Gastroesophageal sphincter (tissue), 4 donors: Measurements from ENCODE around the gene FAM171A1. TPM values are rescaled to one million over a fixed set of nuclear protein-coding genes. Genes with fewer than 3 reads are reported as not detected.

Experiments used
- ATAC-seq: fragments of 150-250 bp; one replicate; pipeline ENCODE4 v1.9.1; 2016; ENCODE audit warnings: mild to moderate bottlenecking, moderate library complexity
- H3K27ac ChIP-seq, 4 donors: fragments of 200-600 bp; sonication (generic) in 3 of 4; 1 replicate in 3 of 4; 2 replicates in 1 of 4; pipeline ENCODE4 v1.5.1; 2016 to 2019
- H3K27me3 ChIP-seq: fragments of 200-600 bp; sonication (generic); one replicate; pipeline ENCODE4 v1.5.1; 2019
- H3K36me3 ChIP-seq, 2 donors: fragments of 200-600 bp; sonication (generic); one replicate each; pipeline ENCODE4 v1.5.1; 2019; ENCODE audit warnings: control low read depth in 1 of 2
- H3K4me1 ChIP-seq, 3 donors: fragments of 200-600 bp; sonication (generic); 1 replicate in 2 of 3; 2 replicates in 1 of 3; pipeline ENCODE4 v1.5.1; 2016 to 2019; ENCODE audit warnings: control low read depth in 2 of 3
- H3K4me3 ChIP-seq, 2 donors: fragments of 200-600 bp; sonication (generic); one replicate each; pipeline ENCODE4 v1.5.1; 2019; ENCODE audit warnings: mild to moderate bottlenecking in 1 of 2, moderate library complexity in 1 of 2
- H3K9me3 ChIP-seq, 3 donors: fragments of 200-600 bp; sonication (generic); one replicate each; pipeline ENCODE4 v1.5.1; 2017 to 2019; ENCODE audit warnings: control low read depth in 2 of 3
- CTCF ChIP-seq, 4 experiments: fragments of 200-600 bp in 2 of 4; fragments of 450-650 bp in 2 of 4; sonication (generic) in 1 of 4; IDR thresholded peaks; one replicate each; pipeline ENCODE4 v1.5.1; 2017 to 2019; ENCODE audit warnings: antibody characterized with exemption in 4 of 4, mild to moderate bottlenecking in 2 of 4, moderate library complexity in 2 of 4
- EP300 ChIP-seq: sonication (generic); formaldehyde crosslinking; IDR thresholded peaks from one replicate; pipeline ENCODE4 v1.6.1; 2017; ENCODE audit warnings: antibody characterized with exemption, mild to moderate bottlenecking
- POLR2A ChIP-seq, 2 donors: fragments of 450-650 bp; IDR thresholded peaks; one replicate each; pipeline ENCODE4 v1.6.1; 2017; ENCODE audit warnings: antibody characterized with exemption in 2 of 2, mild to moderate bottlenecking in 2 of 2, moderate library complexity in 1 of 2
- POLR2AphosphoS5 ChIP-seq: sonication (generic); formaldehyde crosslinking; IDR thresholded peaks from one replicate; pipeline ENCODE4 v1.6.1; 2017; ENCODE audit warnings: antibody characterized with exemption
- WGBS, 2 donors: methylation state at CpG; one replicate each; pipeline ENCODE4 v1.1.5; 2018; ENCODE audit warnings: low coverage in 1 of 2; 5-methylcytosine and 5-hydroxymethylcytosine counted together
- total RNA-seq, 4 donors: library from RNA; depleted of rRNA; stranded (reverse); fragments of >200 nt; gene quantifications; one replicate each; pipeline ENCODE4 v1.1.0, GENCODE V29; 2016

The FAM171A1 gene
- total RNA-seq, 4 donors from 2014 or later, result 5.0 to 15.5 (median 13.6) TPM

GRCh38 chr10:15197276-15197675, 173.8 kb downstream of the FAM171A1 start:
- no peak for ATAC-seq
- Histone ChIP-seq H3K36me3 (no peaks in the 10 kb centered on the region), H3K9me3 (no peaks in the 10 kb centered on the region), H3K4me3 (no peak overlapping the region), H3K27me3 (no peaks in the 10 kb centered on the region), H3K4me1 (peaks cover 0 to 7% (median 0%) of the 10 kb centered on the region in 3 donors), H3K27ac (no peak overlapping the region)
- TF ChIP-seq EP300 (no peak), POLR2AphosphoS5 (no peak), CTCF (IDR thresholded peaks at IDR 0.05) (no peak), POLR2A (IDR thresholded peaks at IDR 0.05) (no peak)
- 17 to 37% methylated on average over 2 of the region's 2 CpGs for WGBS, 2 donors

DNA sequence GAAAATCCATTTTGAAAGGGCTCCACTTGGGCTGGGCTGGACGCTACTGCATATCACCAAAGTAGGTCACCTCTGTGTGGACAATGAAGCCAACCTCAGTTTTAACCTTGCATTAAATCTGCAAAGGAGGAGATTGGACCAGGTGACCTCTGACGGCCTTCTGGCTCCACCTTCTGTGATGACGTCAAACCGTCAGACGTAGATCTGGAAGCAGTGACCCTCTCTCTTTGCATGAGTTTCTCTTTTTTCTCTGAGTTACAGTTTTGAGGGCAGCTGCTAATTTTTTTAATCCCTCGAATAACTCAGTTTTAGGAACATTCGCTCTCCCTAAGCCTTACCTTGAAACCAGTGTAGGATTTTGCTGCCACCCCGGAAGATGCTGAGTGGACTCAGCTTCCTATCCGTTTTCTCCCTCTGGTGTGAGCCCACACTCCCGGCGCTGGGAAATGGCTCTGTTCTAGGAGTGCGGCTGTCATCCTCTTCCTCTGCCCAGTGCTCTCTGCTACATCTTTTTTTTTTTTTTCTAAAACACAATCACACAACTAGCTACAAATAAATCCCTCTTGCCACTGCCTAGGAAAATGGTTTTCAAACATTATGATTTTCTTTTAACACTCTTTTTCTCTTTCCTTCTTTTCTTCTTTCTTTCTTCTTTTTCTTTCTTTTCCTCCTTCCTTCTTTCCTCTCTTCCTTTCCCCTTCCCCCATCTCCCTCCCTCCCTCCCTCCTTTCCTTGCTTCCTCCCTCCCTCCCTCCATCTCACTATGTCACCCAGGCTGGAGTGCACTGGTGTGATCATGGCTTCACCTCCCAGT, 174.9 kb downstream of the FAM171A1 start:
- no peaks in the 10 kb centered on the region for H3K27me3 ChIP-seq
- TF ChIP-seq EP300, result no peak
- no peak for TF ChIP-seq POLR2A (IDR thresholded peaks at IDR 0.05)
- TF ChIP-seq POLR2AphosphoS5, result no peak
- no peak for TF ChIP-seq CTCF (IDR thresholded peaks at IDR 0.05)
- no peak for ATAC-seq
- no peak overlapping the region for H3K27ac ChIP-seq
- H3K4me1 ChIP-seq, result peaks cover 0 to 2% (median 0%) of the 10 kb centered on the region in 3 donors
- no peak overlapping the region for H3K4me3 ChIP-seq
- H3K36me3 ChIP-seq, result no peaks in the 10 kb centered on the region
- WGBS, 2 donors, result 71 to 80% methylated on average over 9 to 12 of the region's 12 CpGs
- H3K9me3 ChIP-seq, result no peaks in the 10 kb centered on the region

DNA sequence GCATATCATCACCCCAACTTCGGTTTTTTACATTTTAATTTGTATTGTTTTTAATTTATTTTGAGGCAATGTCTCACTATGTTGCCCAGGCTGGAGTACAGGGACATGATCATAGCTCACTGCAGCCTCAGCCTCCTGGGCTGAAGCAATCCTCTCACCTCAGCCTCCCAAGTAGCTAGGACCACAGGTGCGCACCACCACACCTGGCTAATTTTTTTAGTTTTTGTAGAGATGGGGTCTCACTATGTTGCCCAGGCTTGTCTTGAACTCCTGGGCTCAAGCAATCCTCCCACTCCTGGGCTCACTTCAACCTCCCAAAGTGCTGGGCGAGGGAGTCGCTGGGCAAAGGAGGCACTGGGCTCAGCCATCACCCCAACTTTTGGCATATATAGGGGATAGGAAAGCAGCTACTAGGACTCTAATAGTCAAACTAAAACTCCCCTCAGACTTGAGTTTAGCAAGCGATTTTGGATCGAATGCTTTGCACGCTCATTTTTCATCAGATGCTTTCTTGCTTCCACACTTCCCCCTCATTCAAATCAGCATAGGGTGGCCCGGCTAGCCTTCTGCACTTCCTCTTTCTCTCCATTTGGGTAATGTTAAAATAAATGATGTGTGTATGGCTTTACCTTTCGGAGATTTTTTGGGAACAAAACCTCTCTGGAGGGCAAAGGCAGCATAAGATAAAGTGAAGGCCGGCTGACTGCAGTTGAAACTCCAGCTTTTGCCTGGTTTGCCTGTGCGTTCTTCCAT, 181.8 kb downstream of the FAM171A1 start:
- 83 to 86% methylated on average over 6 to 10 of the region's 11 CpGs for WGBS, 2 donors
- H3K4me3 ChIP-seq, result no peak overlapping the region
- no peaks in the 10 kb centered on the region for H3K9me3 ChIP-seq
- no peaks in the 10 kb centered on the region for H3K4me1 ChIP-seq
- no peaks in the 10 kb centered on the region for H3K36me3 ChIP-seq
- no peaks in the 10 kb centered on the region for H3K27me3 ChIP-seq
- no peak overlapping the region for H3K27ac ChIP-seq
- TF ChIP-seq POLR2A (IDR thresholded peaks at IDR 0.05) (no peak), CTCF (IDR thresholded peaks at IDR 0.05) (no peak), EP300 (no peak), POLR2AphosphoS5 (no peak)
- ATAC-seq, result no peak

- no peaks in the 10 kb centered on the region for H3K4me1 ChIP-seq
- H3K27me3 ChIP-seq, result no peaks in the 10 kb centered on the region
- ATAC-seq, result no peak
- H3K9me3 ChIP-seq, result no peaks in the 10 kb centered on the region
- no peak overlapping the region for H3K4me3 ChIP-seq
- 88 to 91% methylated on average over 5 of the region's 5 CpGs for WGBS, 2 donors
- H3K36me3 ChIP-seq, result no peaks in the 10 kb centered on the region
- TF ChIP-seq POLR2AphosphoS5 (no peak), CTCF (IDR thresholded peaks at IDR 0.05) (no peak), EP300 (no peak), POLR2A (IDR thresholded peaks at IDR 0.05) (no peak)
- H3K27ac ChIP-seq, result no peak overlapping the region
Measured at GRCh38 chr10:15188603-15189002, 182.5 kb downstream of the FAM171A1 start.
